ENCODE data around the gene ZNF445.
"Not testable (repeated sequence)": the region's sequence is repeated elsewhere in the genome, so short reads cannot be mapped to it uniquely, and the experiment has no call there.

The ZNF445 gene

GRCh38 chr3:44429459-44429858, 48.0 kb downstream of the ZNF445 start:
- Mint-ChIP-seq H3K9me3 (no peaks in the 10 kb centered on the region), H3K4me1 (peaks cover 7% of the 10 kb centered on the region), H3K4me3 (no peak overlapping the region), H3K27ac (no peak overlapping the region), H3K27me3 (no peaks in the 10 kb centered on the region)
- DNase-seq (no peak), ATAC-seq (no peak)

GRCh38 chr3:44428910-44429309, 48.6 kb downstream of the ZNF445 start:
- DNase-seq (no peak), ATAC-seq (no peak)
- no peaks in the 10 kb centered on the region for H3K9me3 Mint-ChIP-seq
- peak overlapping the region in 1 of 2 donors; percentile 35 for H3K27ac Mint-ChIP-seq
- peaks cover 7% of the 10 kb centered on the region for H3K4me1 Mint-ChIP-seq
- H3K4me3 Mint-ChIP-seq: no peak overlapping the region
- H3K27me3 Mint-ChIP-seq: no peaks in the 10 kb centered on the region

DNA sequence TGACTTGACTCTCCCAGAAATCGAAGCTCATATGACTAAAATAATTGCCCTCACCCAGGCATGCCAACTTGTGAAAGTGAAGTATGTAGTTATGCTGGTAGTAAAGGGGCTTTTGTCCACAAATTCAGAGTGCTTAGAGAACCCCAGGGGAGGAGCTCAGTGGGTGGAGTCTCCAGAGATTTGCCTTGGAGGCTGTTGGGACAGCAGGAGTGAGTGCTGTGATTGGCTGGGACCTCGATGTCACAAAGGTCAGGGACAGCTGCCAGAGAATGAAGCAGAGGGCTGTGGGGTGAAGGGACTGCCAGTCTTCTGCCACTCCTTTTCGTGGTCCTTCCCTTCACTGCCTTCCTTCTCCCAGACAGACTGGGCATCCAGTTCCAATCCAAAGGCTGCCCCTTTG, 49.8 kb downstream of the ZNF445 start:
- ATAC-seq: no peak
- no peaks in the 10 kb centered on the region for H3K27me3 Mint-ChIP-seq
- H3K9me3 Mint-ChIP-seq: no peaks in the 10 kb centered on the region
- no peak overlapping the region for H3K4me3 Mint-ChIP-seq
- H3K27ac Mint-ChIP-seq: no peak overlapping the region
- peaks cover 7% of the 10 kb centered on the region for H3K4me1 Mint-ChIP-seq
- no peak for DNase-seq

- H3K9me3 Mint-ChIP-seq: no peaks in the 10 kb centered on the region
- H3K4me1 Mint-ChIP-seq: peaks cover 7% of the 10 kb centered on the region
- DNase-seq: no peak
- peak overlapping the region; percentile 8 to 57 for H3K27ac Mint-ChIP-seq
- no peaks in the 10 kb centered on the region for H3K27me3 Mint-ChIP-seq
- no peak overlapping the region for H3K4me3 Mint-ChIP-seq
- peak; percentile 26 for ATAC-seq
Observed at GRCh38 chr3:44424758-44425157, 52.7 kb downstream of the ZNF445 start.

GRCh38 chr3:44421280-44421679, 56.2 kb downstream of the ZNF445 start:
- Mint-ChIP-seq H3K27me3 (no peaks in the 10 kb centered on the region), H3K4me1 (peaks cover 7% of the 10 kb centered on the region), H3K27ac (no peak overlapping the region), H3K9me3 (no peaks in the 10 kb centered on the region), H3K4me3 (no peak overlapping the region)
- no peak for ATAC-seq
- no peak for DNase-seq

DNA sequence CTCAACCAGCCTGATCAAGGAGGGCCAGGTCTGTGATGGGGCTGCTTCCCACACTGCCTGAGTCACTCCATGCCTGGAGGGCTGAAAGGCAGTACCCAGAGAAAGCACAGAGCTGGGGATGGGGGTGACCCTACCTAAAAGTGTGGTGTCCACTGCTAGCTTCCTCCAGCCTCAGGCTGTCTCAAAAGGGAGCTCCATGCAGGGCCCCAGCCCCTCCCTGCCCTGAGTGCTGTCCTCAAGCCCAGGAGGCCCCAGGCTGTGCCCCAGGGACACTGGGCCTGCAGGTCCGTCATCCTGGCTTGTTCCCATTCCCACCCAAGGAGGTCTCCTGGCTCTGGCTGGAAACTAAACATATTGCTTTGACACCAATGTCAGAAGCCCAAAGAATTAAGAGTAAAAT, 56.8 kb downstream of the ZNF445 start:
- H3K4me3 Mint-ChIP-seq: no peak overlapping the region
- H3K27ac Mint-ChIP-seq: no peak overlapping the region
- no peaks in the 10 kb centered on the region for H3K9me3 Mint-ChIP-seq
- H3K4me1 Mint-ChIP-seq: peaks cover 7% of the 10 kb centered on the region
- ATAC-seq (no peak), DNase-seq (no peak)
- no peaks in the 10 kb centered on the region for H3K27me3 Mint-ChIP-seq

DNA sequence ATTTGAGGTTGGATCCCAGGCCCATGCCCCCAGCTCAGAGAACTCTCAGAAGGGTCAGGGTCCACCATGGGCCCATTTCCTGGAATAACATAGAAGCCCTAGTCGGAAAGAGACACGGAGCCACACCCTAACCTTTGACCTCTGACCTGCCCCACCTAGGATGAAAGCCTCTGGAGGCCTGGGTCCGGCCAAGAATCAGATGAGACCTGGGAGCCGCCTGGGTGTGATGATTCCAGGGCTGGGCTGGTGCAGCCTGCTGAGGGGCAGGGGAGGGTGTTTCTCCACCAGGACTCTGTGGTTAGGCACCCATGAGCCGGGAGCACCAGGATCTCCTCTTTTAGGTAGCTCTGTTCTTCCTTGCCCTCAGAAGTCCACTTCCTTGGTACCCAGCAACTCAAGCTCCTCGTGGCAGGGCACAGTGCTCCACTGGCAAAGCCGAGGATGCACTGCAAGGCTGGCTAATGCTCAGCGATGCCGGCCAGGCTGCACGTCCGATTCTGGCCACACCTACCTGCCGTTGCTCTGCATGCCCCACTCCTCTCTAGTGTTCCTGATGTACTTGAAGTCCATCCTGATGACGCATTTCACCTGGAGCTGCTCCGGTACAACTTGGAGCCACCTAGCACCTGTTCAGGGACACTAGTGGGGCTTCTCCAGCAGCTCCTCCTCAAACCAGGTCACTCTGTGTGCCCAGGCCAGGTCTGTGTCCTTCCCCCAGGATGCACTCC, 57.4 kb downstream of the ZNF445 start:
- ATAC-seq (no peak), DNase-seq (no peak)
- Mint-ChIP-seq H3K4me3 (no peak overlapping the region), H3K27ac (no peak overlapping the region), H3K27me3 (no peaks in the 10 kb centered on the region), H3K4me1 (peaks cover 7% of the 10 kb centered on the region), H3K9me3 (no peaks in the 10 kb centered on the region)

DNA sequence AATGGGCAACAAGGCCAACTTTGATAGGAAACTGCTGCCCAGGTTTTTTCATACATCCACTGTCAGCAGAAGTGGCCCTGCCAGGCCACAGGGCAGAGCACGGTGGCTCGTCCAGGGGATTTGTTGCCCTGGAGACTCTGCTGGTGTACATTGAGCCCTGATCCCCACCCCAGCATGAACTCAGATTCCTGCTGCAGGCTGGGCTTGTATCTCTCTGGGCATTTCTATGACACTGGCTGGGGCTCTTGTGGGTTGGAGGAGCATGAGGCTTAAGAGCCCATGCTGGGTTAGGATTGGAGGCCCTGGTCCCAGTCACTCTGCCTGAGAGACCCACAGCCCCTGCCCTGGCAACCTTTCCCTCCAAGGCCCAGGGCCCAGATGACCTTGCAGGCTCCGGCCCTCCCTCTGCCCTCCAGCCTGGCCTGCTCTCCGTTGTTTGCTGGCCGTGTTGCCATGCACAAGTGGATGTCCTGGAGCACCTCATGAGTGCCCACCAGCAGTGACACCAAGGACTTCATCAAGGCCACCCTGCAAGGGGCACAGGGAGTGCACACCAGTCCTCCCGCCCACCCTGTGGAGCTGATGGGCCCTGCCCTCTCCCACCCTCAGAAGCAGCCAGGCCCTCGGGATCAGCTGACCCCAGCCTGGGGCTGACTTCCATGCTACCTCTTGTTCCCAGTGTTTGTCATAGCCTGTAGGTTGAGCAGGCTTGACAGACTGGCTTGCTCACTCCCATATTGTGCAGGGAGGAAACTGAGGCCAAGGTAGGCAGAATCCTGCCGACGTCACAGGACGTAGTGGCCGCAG, 58.2 kb downstream of the ZNF445 start:
- DNase-seq (no peak), ATAC-seq (no peak)
- no peak overlapping the region for H3K4me3 Mint-ChIP-seq
- no peaks in the 10 kb centered on the region for H3K4me1 Mint-ChIP-seq
- no peaks in the 10 kb centered on the region for H3K9me3 Mint-ChIP-seq
- no peaks in the 10 kb centered on the region for H3K27me3 Mint-ChIP-seq
- no peak overlapping the region for H3K27ac Mint-ChIP-seq

DNA sequence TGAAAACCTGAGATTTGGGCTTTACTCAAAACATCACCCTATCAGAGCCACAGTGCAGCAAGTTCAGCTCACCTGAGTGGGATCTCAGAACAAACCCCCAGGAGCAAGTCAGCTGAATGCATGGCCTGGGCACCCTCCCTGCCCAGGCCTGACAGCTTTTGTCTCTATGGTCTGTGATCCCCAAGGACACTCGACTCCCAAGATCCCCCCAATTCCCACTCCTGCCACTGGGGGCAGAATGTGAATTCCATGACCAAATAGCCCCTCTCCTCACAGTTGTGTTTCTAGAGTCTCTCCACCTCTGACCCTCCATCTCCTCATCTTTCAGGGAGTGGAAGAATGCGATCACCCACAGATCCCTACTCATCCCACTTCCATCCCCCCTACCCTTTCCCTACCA, 58.9 kb downstream of the ZNF445 start:
- Mint-ChIP-seq H3K27ac (peak overlapping the region in 1 of 2 donors; percentile 16), H3K4me1 (no peaks in the 10 kb centered on the region), H3K27me3 (no peaks in the 10 kb centered on the region), H3K9me3 (no peaks in the 10 kb centered on the region), H3K4me3 (no peak overlapping the region)
- DNase-seq: no peak
- no peak for ATAC-seq

DNA sequence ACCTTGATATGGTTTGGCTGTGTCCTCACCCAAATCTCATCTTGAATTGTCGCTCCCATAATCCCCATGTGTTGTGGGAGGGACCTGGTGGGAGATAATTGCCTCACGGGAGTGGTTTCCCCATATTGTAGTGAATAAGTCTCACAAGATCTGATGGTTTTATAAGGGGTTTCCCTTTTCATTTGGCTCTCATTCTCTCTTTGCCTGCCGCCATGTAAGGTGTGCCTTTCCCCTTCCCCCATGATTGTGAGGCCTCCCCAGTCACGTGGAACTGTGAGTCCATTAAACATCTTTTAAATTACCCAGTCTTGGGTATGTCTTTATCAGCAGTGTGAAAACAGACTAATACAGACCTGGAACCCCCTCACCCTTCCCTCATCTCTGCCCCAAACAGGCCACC, 59.4 kb downstream of the ZNF445 start:
- peak overlapping the region; percentile 4 to 17 for H3K27ac Mint-ChIP-seq
- ATAC-seq, H3K9me3 Mint-ChIP-seq, H3K4me1 Mint-ChIP-seq, DNase-seq, H3K27me3 Mint-ChIP-seq, H3K4me3 Mint-ChIP-seq: not testable (repeated sequence)

GRCh38 chr3:44416031-44417030, 61.1 kb downstream of the ZNF445 start:
- no peaks in the 10 kb centered on the region for H3K27me3 Mint-ChIP-seq
- H3K4me1 Mint-ChIP-seq: no peaks in the 10 kb centered on the region
- H3K4me3 Mint-ChIP-seq: no peak overlapping the region
- no peak for DNase-seq
- H3K27ac Mint-ChIP-seq: no peak overlapping the region
- H3K9me3 Mint-ChIP-seq: no peaks in the 10 kb centered on the region
- ATAC-seq: no peak

DNA sequence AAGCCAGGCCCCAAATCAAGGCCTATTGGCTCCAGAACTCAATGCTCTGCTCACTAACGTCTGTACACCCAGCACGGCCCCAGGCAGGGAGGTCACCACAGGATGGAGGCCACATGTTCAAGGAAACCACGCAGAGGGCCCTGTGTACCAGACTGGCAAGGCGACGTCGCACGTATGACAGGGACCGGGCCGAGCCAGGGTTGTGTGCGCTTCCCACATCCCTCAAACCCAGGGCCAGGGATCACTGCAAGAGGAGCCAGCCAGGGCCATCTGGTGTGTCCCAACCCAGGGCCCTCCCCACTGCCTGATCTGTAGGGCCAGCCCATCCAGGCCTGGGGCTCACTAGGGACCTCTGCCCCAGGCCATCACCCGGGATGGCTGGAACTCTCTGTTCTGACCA, 62.0 kb downstream of the ZNF445 start:
- H3K4me3 Mint-ChIP-seq: no peak overlapping the region
- no peaks in the 10 kb centered on the region for H3K9me3 Mint-ChIP-seq
- H3K4me1 Mint-ChIP-seq: no peaks in the 10 kb centered on the region
- no peak overlapping the region for H3K27ac Mint-ChIP-seq
- DNase-seq (no peak), ATAC-seq (no peak)
- no peaks in the 10 kb centered on the region for H3K27me3 Mint-ChIP-seq

GRCh38 chr3:44414517-44415090, 62.9 kb downstream of the ZNF445 start:
- Mint-ChIP-seq H3K27ac (peak overlapping the region in 1 of 2 donors; percentile 16), H3K9me3 (no peaks in the 10 kb centered on the region), H3K4me1 (no peaks in the 10 kb centered on the region), H3K27me3 (no peaks in the 10 kb centered on the region), H3K4me3 (no peak overlapping the region)
- ATAC-seq (no peak), DNase-seq (no peak)

- ATAC-seq: no peak
- H3K27me3 Mint-ChIP-seq: no peaks in the 10 kb centered on the region
- no peak overlapping the region for H3K4me3 Mint-ChIP-seq
- no peak for DNase-seq
- H3K9me3 Mint-ChIP-seq: no peaks in the 10 kb centered on the region
- peak overlapping the region in 1 of 2 donors; percentile 56 for H3K27ac Mint-ChIP-seq
- no peaks in the 10 kb centered on the region for H3K4me1 Mint-ChIP-seq
Observed at GRCh38 chr3:44412365-44412764, 65.1 kb downstream of the ZNF445 start.

DNA sequence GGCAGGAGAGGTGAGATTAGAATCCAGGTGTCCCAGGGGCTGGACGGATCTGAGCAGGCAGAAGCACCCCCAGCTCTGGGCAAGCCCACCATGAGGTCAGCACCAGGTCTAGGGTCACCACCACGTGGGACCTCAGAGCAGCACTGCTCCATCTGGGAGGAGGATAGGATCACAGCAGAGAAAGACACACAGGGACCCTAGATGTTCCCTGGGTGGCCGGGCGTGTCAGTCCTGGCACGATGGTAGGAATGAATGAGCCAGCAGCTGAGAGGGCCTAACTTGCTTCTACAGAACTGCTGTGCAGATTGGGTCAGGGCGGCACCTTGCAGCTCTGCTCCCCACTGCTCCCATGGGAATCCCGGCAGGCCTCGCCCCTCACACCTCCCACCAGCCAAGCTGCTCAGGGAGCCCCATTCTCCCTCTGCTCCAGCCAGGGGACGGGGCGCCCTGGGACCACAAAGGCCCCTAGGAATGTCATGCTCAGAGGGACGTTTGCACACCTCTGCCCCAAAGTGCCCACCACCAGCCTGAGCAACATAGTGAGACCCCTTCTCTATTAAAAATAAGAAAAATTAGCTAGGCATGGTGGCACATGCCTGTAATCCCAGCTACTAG, 66.3 kb downstream of the ZNF445 start:
- no peak for ATAC-seq
- no peaks in the 10 kb centered on the region for H3K27me3 Mint-ChIP-seq
- no peak for DNase-seq
- H3K9me3 Mint-ChIP-seq: no peaks in the 10 kb centered on the region
- H3K4me3 Mint-ChIP-seq: no peak overlapping the region
- H3K27ac Mint-ChIP-seq: peak overlapping the region in 1 of 2 donors; percentile 49
- no peaks in the 10 kb centered on the region for H3K4me1 Mint-ChIP-seq

All from stimulated activated naive CD8-positive, alpha-beta T cell treated with anti-CD3 and anti-CD28 coated beads, Interleukin-15, amount 100 ng/mL, for 72 hours (primary cell).